H1 (cell line): ENCODE data around the gene PRKAB2. TPM values are rescaled to one million over a fixed set of nuclear protein-coding genes. Genes with fewer than 3 reads are reported as not detected.

Experiments used
- BCL11A ChIP-seq, 2 experiments: IDR thresholded peaks; one replicate each; pipeline ENCODE4 v1.6.1; 2011; ENCODE audit warnings: low read depth in 2 of 2, low read length in 2 of 2, mild to moderate bottlenecking in 2 of 2
- CHD2 ChIP-seq: IDR thresholded peaks from 2 replicates; pipeline ENCODE4 v1.6.1; 2012; ENCODE audit warnings: low read length, improper control_type of control experiment
- CTBP2 ChIP-seq: IDR thresholded peaks from 2 replicates; pipeline ENCODE4 v1.7.0; 2011; ENCODE audit warnings: borderline replicate concordance, mild to moderate bottlenecking, moderate library complexity, mixed read lengths, low read length; ENCODE audit not compliant: insufficient read depth, insufficient read length
- GABPA ChIP-seq: IDR thresholded peaks from 2 replicates; pipeline ENCODE4 v1.6.1; 2011; ENCODE audit warnings: mild to moderate bottlenecking, low read length, moderate library complexity, borderline replicate concordance; ENCODE audit not compliant: insufficient read depth
- HDAC6 ChIP-seq: IDR thresholded peaks from one replicate; pipeline ENCODE4 v1.7.1; 2012; ENCODE audit warnings: low read depth, mild to moderate bottlenecking, inconsistent platforms, low read length, moderate library complexity
- POU5F1 ChIP-seq: IDR thresholded peaks from 2 replicates; pipeline ENCODE4 v1.6.1; 2011; ENCODE audit warnings: low read depth, mild to moderate bottlenecking, low read length, moderate library complexity
- SIRT6 ChIP-seq: IDR thresholded peaks from one replicate; pipeline ENCODE4 v1.7.1; 2012; ENCODE audit warnings: low read length, inconsistent platforms
- SRF ChIP-seq: IDR thresholded peaks from 2 replicates; pipeline ENCODE4 v1.6.1; 2011; ENCODE audit warnings: mild to moderate bottlenecking, low read depth, low read length, moderate library complexity
- TEAD4 ChIP-seq: IDR thresholded peaks from 2 replicates; pipeline ENCODE4 v1.6.1; 2012; ENCODE audit warnings: low read depth, low read length, inconsistent platforms, mixed read lengths
- polyA plus RNA-seq, 7 experiments: library from polyadenylated mRNA; depleted of rRNA in 3 of 7; stranded (reverse) in 5 of 7; unstranded in 2 of 7; fragments of >200 nt in 5 of 7; fragments of 200-250 nt in 2 of 7; gene quantifications; 1 replicate in 5 of 7; 2 replicates in 1 of 7; 4 replicates in 1 of 7; pipeline versions ENCODE4 v1.2.1 to v1.2.3, GENCODE V29; 2011 to 2013; ENCODE audit warnings: missing spikeins in 2 of 7, mixed read lengths in 2 of 7
- total RNA-seq: library from RNA; stranded (reverse); fragmentation: NEBNext Ultra II Directional; extraction: Animal tissue kit (Norgen Biotek cat#: 25700); gene quantifications from 2 replicates; pipeline ENCODE4 v1.2.1, GENCODE V29; 2021
- TF ChIP-seq, protein P1 (sequence below): IDR thresholded peaks from 2 replicates; pipeline ENCODE4 v1.6.1; 2012; ENCODE audit warnings: low read length, inconsistent platforms

PRKAB2 gene
- total and polyA plus RNA-seq, 2 of the 8 experiments (the other 6 are each of a cell fraction or from before 2014, with no cell fraction given) = 15.0 to 18.9 TPM

DNA sequence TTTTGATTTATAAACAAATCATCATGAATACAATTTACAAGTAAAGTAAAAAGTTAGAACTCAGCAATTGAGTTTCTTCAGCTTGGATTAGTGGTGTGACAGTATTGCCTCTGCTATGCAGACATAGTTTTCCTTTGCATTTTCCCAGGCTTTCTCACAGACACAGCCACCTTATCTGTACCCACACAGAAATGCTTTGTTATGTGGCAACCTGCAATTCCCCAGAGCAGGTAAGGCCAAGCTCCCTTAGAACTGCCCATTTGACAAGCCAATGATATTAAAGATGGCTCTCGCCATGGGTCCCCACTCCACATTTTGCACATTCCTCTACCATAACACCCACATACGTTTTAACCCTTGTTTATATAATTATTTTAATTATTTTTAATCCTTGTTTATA lies 38.7 kb upstream of the PRKAB2 start (continued):
- TF ChIP-seq, protein P1, sequence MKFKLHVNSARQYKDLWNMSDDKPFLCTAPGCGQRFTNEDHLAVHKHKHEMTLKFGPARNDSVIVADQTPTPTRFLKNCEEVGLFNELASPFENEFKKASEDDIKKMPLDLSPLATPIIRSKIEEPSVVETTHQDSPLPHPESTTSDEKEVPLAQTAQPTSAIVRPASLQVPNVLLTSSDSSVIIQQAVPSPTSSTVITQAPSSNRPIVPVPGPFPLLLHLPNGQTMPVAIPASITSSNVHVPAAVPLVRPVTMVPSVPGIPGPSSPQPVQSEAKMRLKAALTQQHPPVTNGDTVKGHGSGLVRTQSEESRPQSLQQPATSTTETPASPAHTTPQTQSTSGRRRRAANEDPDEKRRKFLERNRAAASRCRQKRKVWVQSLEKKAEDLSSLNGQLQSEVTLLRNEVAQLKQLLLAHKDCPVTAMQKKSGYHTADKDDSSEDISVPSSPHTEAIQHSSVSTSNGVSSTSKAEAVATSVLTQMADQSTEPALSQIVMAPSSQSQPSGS = no peak
- TF ChIP-seq GABPA (no peak), POU5F1 (no peak), TEAD4 (no peak), HDAC6 (no peak), CHD2 (no peak), SIRT6 (no peak), BCL11A (IDR thresholded peaks at IDR 0.05; ENCODE audit: low read depth in 2 of 2, low read length in 2 of 2) (no peak), CTBP2 (no peak), SRF (no peak)
